ENCODE results near the gene PARK7. TPM values are rescaled to one million over a fixed set of nuclear protein-coding genes. Genes with fewer than 3 reads are reported as not detected.

The PARK7 gene
- total RNA-seq, 1 experiment from 2014 or later = 297 TPM

DNA sequence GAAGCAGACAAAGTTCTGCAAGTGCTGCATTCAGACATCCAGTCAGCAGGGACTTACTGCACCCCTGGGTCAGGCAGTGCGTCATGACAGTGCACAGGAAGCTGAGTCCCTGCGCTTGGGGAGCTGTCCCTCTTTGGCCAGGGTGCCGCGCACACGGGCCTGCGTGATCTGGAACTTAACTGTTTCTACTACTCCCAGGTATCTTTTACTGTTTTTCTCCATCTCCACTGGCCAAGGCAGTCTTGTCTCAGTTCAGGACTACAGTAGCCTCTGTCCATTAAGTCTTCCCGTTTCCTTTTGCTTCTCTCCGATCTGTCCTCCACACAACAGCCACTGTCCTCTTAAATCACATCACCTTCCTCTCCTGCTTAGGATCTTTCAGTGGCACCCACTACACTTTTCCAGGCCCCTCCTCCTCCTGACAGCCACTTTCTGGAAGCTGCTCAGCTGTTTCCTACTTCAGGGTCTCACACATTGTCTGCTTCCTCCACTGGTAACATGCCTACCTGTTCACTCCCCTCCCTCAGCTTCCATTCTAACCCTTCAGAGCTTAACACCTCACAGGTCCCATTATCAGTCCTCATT lies 48.7 kb downstream of the PARK7 start:
- no peak for DNase-seq (ENCODE audit: low read depth)

DNA sequence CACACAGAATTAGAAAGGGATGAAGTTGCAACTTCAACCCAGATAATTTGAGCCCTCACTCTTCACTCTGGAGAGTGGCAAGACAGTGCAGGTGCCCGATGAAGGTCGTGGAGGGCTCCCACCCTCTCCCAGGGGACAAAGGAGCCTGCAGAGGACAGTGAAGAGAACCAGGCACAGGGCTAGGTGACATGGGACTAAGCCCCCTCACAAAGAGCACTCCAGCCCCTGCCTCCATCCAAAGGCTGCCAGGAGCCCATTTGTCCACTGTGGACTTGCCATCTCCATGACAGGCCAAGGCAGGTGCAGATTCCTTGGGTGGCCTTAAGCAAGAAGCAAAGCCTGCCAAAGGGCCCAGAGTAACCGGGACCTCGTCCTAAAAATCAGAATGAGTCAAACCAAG lies 49.5 kb downstream of the PARK7 start:
- DNase-seq (ENCODE audit: low read depth) = no peak

DNA sequence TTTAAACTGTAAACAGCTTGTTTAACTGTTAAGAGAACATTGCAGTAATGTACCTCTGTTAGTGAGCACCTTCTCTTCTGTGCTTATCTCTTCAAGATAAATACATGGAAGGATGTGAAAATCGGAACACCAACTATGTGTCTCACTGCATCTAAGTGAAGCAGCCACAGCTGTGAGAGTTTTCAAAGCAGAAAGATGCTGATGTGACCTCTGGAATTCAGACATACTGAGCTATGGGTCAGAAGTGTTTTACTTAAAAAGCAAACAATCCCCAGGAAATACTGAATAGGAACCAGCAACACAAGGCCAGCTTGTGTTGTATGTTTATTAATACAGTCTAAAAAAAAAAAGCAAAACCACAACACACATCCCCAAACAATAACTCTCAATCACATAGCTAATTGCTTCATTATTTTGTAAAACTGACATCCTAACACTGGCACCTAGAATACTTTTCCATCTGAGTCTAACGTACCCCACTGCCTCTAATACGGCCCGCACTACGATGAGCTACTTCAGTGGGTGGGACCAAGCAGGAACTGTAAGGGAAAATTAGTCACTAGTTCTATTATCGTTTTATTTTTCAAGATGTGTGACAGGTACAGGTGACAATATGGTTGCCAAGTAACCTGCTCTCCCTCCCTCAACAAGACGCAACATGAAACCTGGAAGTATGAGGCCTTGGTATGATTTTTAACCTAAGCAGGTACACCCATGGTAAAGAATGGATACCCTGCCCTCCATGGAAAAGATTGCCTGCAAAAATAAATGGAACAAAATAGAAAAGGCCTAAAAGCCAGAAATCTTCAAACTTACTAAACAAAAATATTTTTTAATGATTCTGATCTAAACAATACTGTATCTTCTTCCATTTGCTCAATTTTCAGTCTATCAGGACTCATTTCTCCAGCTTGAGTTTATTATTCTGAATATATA lies 50.7 kb downstream of the PARK7 start:
- no peak for DNase-seq (ENCODE audit: low read depth)

DNA sequence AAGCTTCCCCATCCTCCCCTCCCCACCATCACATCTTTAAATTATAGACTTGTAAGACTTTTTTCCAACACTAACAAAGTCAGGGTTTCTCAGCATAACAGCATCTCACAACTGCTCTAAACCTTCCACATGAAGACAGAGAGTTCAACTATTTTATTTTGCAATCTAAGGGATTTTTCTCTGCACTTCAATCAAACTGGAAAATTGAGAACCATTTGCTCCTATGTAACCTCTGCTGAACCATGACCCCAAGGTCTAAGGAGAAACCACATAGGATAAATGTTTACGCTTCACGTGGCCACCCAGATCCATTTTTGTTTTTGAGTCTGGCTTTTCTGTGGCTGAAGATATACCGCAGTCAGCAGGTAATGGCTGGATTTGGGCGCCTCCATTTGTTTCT lies 51.4 kb downstream of the PARK7 start:
- DNase-seq (ENCODE audit: low read depth) = no peak

DNA sequence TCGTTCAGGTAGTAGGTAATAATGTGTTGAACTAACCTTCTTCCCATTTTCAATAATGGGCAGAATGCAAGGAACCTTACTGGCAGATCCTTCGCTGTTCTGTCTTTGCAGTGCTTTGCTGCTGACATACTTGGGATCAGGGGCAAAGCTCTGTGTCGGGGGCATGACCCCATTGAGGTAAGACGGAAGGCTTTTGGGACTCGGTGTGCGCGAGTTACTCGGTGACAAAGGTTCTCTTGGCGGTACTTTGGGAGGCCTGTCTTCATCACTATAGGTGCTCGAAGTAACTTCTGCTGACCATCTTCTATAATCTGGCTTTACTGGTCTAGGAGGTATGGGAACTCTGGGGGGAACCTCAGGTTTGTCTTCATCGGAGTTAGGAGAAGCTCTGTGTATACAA lies 51.9 kb downstream of the PARK7 start:
- DNase-seq (ENCODE audit: low read depth) = no peak

DNA sequence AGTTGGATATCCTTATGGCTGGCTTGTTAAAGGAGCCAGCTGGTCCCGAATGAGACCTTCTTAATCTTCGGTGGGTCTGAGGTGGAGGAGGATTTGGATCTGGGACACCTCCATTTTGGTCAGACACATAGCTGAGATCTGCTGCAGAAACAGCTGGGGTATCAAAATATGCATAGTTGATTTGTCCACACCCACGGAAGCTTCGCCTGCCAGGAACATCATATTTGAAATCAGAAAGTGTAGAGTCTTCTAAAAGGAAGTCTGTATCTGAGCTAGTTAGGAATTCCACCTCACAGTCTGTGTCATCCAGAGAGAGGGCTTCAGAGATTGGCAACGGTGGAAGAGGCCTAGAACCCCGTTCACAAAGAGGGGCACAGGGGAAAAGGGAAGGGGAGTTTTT lies 52.3 kb downstream of the PARK7 start:
- DNase-seq (ENCODE audit: low read depth) = no peak

DNA sequence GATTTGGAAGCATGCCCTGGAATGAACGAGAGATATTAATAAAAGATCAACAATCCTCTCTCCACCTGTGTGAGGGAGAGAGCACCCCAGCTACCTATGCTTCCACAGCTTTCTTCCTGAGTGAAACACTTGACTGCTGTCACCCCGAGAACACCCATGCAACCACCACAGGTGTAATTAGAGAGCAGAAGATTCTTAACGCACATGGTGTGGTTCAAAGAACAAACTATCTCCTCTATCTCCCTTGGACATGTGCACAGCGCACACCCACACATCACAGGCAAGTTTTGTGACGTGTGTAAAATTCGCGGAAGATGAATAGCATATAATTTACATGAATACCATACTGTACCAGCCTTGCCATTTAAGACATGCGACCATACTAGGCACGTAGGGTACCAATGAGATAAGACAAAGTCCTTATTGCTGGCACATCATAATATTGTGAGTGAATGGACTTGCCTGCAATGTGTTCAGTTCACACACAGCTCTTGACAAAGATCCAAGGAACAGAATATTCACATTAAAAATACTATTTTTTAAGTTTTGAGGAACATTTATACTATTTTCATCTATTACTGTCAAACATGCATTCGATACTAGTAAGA lies 53.0 kb downstream of the PARK7 start:
- no peak for DNase-seq (ENCODE audit: low read depth)

DNA sequence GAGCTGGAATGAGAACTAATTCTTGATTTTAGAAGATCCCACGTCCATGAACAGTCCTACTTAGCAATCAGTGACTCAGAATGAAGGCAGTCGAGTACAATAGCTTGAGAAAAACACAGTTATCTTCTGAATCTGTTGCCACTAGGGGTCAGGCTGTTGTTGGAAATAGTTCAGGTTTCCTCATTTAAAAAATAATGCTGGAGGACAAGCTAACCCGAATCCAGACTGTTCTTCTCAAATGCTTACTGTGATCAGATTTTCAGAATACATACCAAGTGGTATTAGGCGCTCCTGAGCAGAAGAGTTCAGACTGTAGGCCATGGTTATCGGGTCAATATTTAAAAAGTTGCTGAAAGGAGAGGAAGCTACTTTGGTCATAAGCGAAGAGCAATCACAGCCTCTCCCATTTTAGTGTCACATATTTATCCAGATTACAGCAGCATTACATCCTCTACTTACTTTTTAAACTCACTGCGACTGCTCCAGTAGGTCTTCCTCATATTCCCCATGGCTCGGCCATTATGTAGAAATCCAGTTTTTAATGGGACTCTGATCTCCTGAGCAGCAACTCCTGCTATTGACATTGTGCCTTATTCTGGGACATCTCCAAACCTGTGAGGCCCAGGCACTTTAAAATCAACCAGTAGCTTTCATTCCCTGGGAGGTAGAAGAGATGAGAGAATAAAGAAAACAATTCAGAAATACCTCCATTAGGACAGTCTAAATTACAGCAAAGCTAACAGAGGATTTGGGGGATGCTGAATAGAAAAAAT lies 53.7 kb downstream of the PARK7 start:
- DNase-seq (ENCODE audit: low read depth) = peak; percentile 87

DNA sequence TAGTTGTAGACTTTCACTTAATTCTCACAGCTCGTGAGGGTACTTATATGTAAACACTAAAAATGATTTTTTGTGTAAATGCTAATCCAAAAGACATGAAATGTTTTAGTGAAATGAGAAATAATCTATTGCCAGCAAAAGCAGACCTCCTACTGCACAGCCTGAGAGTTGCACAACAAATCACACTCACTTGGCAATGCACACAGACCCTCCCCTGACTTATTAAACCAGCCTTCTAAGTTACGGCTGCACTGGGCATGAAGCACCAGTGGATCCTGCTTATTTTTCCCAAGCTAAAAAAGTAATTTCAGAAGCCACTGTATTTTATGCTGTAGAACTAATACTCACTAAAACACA lies 54.3 kb downstream of the PARK7 start:
- no peak for DNase-seq (ENCODE audit: low read depth)

DNA sequence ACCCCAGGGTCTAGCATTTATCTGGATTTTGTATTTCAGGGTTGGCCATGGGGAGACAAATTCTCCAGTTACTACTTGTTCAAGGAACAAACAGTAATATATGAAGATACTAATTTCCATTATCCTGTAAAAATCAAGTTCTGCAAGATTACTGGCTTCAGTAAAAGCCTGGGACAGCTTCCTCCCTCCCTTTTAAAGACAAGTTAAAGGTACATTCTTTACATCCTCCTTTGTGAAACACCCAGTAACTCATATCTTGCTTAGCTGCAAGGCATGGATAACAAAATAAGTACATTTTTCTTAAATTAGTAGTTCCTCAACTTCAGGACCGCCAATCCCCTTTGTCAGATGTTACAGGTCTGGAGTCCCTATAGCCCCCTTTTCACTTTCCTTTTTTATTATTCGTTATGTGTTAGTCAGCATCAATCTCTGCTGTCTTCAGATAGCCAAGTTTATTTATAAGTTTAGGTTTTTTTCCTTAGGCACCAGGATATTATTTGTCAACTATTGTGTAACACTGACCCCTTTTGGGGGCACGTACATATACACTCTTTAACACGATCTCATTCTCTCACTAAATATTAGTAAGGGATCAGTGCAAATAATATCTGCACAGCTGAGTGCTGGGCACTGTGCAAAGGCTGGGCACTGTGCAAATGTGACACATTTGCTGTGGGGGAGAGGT lies 54.8 kb downstream of the PARK7 start:
- DNase-seq (ENCODE audit: low read depth) = no peak

DNA sequence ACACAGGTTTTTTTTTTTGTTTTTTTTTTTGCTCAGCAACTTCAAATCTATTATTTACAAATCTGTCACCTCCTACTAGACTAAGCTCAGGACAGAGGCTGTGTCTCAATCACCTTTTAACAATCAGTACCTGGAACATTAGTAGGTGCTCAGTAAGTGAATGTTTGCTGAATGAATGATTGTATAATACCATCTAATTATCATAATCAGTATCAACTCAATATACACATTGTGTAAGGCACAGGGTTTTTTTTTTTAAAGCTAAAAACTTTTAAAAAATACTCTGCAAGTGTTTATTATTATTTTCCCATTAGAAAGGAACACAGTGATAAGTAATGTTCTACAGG lies 55.4 kb downstream of the PARK7 start:
- no peak for DNase-seq (ENCODE audit: low read depth)

DNA sequence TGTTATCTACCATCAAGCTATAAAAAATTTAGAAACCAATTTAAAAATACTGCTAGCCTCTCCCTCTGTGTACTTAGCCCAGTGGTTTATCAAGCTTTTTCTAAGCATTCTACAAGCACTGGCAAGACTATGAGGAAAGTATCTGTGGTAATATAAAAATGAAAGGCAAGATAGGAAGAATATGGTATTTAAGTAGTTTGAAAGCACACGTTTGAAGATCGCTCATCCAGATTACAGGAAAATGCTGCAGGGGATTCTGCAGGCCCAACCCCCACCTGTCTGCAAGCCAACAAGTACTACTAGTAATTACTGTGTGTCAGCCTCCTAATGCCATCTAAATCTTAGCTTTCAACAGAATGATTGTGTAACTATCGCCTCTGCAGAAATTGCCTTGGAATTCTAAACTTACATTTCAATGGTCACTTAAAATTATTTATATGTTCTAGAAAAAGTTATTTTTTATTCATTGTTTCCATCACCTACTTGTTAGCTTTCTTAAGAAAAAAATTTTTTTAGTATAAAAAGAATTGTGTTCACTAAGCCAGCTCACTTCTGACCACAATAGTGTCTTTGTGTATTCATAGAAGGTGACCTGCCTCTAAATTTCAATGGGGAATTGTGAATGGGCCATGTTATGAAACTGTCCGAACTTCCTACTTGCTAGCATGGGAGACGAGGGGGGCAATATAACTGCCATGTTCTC lies 56.1 kb downstream of the PARK7 start:
- peak; percentile 87 for DNase-seq (ENCODE audit: low read depth)

DNA sequence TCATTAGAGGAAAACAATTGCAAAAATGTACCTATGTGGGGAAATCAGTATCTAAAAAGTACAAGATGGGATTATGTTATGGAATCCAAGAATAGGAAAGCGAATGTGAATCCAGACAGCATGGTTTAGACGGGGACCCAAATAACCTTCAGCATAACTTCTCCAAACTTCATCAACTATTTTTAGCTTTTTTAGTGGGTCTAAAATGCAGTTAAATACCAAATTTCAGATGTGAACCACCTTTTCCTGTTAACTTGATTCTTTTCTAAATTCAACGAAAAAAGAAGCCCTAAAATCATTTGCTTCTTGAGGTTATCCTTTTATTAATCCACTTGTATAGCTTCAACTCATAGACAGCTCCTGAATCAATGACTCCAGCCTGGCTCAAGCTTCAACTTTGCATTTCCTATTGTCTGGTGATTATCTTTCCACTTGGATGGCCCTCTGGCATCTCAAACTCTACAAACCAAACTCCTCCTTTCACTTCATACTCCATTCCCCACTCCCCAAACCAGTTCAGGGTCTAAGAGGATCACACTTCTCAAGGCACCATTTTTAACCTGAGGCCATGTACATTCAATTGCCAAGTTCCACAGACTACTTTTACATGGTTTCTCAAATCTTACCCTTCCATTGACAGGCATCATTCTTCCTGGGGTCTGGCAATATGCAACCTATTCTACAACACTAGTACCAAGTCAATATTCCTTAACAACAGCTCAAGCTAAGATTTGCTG lies 57.1 kb downstream of the PARK7 start:
- peak; percentile 75 for DNase-seq (ENCODE audit: low read depth)

DNA sequence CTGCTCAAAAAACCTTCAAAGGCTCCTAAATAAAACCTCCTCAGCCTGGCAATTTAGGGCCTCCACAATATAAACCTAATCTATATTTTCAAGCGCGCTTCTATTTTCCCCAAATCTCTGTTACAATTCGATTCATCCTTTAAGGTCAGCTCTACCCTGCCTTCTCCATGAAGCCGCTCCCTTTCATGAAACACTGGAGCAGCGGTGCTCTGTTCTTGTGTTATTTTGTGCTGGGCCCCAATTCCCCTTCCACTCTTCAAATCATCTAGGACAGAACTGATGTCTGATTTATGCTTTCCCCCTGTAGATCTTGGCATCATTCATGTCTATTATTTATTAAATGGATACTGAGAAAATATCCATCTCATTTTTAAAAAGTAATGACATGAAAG lies 57.7 kb downstream of the PARK7 start:
- DNase-seq (ENCODE audit: low read depth) = no peak

DNA sequence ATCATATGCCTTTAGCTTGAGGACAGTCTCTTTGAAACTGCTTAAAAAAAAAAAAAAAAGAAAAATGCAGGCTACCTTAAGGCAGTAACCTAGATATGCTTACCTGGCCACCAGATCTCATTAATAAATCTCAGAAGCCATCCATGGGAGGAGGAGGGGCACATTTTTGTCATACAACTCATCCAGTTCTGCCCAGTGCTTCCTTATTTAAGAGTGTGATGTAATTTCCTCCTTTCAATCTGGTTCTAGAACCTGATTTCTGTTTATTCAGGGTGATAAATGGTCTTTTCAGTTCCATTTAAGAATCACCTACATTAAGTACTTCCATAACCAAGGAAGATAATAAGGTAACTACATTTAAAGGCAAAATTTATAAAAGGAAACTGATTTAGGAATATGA lies 58.5 kb downstream of the PARK7 start:
- DNase-seq (ENCODE audit: low read depth) = peak; percentile 87

DNA sequence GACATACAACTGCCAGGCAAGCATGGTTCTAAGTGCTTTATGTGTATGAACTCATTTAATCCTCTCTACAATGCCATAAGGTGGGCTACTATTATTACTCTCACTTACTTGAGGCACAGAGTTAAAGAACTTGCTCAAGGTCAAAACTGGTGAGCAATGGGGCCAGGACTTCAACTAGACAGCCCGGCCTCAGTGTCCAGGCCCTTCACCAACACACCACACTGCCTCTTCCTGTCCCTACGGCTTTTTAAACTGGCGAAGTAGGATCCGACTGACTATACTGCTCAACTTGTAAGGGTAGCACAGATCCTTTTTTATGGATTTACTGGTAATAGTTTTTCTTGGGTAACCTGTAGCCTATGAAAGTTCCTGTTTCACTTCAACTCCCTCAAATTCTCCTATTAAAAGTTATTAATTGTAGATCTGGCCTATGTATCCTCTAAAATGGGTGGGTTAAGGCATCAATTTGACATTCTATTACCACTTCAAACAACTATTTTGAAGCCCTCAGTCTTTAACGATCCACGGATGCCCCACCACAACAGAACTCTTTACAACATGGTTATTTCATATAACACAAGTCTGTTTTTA lies 60.3 kb downstream of the PARK7 start:
- DNase-seq (ENCODE audit: low read depth) = peak; percentile 49

DNA sequence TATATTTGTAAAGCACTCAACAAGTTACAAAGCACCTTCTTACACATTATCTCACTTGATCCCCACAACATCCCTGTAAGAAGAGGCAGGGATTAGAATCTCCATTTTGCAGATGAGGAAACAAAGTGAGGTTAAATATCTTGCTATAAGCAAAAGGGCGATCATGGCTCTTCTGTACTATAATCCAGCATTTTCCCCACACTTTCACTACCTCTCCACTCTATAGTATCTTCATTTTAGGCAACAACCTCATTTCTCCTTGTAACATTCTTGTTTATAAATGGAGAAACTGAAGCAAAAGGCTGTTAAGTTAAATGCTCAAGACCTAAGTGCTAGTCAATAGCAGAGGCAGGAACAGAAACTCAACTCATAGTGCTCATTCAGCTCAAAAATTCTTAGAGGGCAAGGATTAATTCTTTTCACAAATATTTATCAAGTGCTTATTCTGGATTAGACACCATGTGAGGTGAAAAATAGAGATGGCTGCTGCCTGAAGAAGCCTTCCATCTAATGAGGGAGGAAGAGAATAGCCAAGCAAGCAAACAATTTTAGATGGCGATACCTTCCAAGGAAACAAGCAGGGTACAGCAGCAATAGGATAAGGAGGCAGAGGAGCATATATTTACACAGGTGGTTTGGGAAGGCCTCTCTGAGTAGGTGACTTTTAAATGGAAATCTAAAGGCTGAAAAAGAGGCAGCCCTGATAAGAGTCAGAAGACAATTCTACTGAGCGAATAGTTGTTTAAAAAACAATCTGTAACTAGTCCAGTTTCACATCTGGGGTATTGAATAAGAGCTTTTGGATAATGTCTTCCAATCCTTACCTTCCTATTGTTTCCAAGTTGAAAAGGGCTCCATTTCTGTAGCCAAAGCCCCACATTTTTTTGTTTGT lies 61.1 kb downstream of the PARK7 start:
- no peak for DNase-seq (ENCODE audit: low read depth)

DNA sequence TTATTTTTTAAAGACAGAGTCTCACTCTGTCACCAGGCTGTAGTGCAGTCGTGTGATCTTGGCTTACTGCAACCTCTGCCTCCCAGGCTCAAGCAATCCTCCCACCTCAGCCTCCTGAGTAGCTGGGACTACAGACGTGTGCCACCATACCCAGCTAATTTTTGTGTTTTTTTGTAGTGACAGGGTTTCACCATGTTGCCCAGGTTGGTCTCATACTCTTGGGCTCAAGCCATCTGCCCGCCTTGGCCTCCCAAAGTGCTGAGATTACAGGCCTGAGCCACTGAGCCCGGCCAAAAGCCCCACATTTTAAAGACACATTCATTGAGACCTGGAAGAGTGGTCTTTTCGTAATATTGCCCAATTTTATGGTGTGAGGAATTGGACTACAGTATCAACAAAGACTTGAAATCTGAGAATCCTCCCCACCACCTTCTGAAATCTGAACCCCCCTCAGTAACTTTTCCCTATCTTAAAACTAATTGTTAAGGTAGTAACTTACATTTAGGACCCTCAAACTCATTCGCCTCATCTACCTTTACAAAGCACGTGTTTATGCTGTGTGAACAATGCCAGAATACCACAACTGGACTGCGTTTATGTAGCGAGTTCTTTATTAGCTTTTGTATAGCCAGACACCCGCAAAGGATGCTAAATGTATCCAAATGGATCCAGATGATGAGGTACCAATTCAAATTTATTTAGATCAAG lies 61.9 kb downstream of the PARK7 start:
- DNase-seq (ENCODE audit: low read depth) = no peak

DNA sequence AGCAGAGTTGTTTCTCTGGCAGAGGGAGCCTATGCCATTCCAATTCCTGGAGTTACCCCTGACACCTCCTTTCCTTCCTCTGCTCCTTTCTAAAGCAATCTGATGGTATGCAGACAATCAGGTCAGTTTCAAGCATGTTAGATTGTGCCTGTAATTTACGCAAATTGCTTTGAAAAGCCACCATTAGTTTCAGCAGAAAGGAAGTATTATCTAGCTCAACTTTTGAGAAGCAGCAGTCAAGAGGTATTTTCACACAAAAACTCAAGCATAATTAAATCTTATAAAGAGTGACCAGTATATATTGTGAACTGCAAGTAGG lies 62.4 kb downstream of the PARK7 start:
- DNase-seq (ENCODE audit: low read depth) = no peak

Data from M059J (cell line).